ENCODE measurements around the gene COMT. TPM values are rescaled to one million over a fixed set of nuclear protein-coding genes. Genes with fewer than 3 reads are reported as not detected.

The COMT gene
- total RNA-seq, 2 experiments from 2014 or later: 11.3 to 11.4 TPM

DNA sequence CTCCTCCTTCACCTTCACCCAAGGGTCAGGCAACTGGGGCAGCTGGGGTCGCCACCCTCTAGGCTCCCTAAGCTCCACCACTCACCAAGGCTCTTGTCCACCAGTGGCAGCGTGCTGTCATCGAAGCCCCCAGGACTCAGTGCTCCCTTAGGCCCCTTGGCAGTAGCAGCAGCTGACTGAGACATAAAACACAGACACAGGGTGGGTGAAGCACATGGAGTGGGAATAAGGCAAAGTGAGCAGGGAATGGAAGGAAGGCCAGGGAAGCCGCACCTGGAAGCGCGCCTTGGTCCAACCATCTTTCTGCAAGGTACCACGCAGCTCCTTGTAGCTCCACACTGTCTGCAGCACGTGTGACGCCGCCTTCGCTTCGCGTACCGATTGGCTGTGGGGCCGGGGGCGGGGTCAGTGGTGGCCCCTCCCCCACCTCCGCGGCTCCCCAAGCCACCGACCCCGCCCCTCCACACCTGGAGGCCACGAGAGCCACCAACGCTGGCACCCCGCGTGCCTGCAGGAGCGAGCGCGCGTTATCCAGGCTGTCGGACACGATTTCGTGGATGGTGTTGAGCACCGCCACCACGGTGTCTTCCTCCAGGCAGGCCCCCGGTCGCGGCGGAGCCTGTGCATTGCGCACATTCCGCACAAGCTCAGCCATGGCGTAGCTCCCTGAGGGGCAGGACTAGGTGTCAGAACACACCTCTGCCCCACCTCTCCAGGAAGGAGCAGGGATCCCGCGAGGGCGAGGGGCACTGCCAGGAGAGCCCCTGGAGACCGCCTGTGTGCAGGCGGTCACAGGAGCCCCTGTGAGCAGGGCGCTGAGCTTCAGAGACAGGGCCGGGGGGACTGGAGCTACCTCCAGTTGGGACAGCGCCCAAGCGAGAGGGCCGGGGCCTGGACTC, 31.3 kb downstream of the COMT start:
- no peaks in the 10 kb centered on the region for H3K9me3 Mint-ChIP-seq
- H3K27ac ChIP-seq (ENCODE audit: low read depth in 1 of 2, low read length in 2 of 2): no peak overlapping the region

DNA sequence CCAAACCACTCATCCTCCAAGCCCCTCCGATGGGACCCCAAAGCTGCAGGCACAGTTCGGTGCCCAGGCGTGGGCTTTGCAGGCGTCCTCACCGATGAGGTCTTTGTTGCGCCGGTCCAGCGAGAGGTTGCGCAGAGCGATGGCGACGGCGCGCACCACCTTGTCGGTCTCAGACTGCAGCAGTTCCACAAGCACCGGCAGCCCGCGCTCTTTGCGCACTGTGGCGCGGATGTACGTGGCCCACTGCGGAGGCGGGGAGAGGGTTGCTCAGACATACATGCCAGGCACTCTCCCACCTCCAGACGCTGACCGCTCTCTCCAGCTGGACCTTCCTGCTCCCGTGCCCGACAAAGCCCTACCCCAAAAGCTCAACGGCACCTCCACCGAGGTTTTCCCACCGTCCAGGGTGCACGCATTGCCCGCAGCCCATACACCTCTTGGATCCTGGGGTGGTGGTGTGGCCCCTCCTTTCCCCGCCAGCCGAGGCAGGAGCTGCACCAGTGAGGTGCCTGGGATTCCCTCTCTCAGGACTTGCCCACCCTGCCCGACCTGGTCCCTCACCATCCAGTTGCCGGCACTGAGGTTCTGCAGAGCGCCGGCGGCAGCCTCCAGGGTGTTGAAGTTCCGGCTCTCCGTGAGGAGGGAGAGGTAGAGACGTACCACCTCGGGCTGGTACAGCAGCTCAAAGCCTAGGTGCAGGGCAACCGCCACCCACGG, 32.1 kb downstream of the COMT start:
- Mint-ChIP-seq H3K27ac (no peak overlapping the region), H3K36me3 (ENCODE audit: low read depth) (no peaks in the 10 kb centered on the region), H3K27me3 (no peaks in the 10 kb centered on the region), H3K4me1 (ENCODE audit: low read depth) (peaks cover 16% of the 10 kb centered on the region), H3K9me3 (no peaks in the 10 kb centered on the region), H3K4me3 (no peak overlapping the region)
- no peaks in the 10 kb centered on the region for H3K27me3 ChIP-seq (ENCODE audit: control insufficient read depth in 1 of 2, insufficient read depth in 2 of 2, low read length in 2 of 2)
- H3K4me3 ChIP-seq (ENCODE audit: low read length): no peak overlapping the region
- peaks cover 18% of the 10 kb centered on the region for H3K4me1 ChIP-seq (ENCODE audit: insufficient read depth, low read length)
- no peak for ATAC-seq (ENCODE audit: poor library complexity)
- no peak for DNase-seq
- H3K9me3 ChIP-seq (ENCODE audit: control insufficient read depth in 1 of 2, insufficient read depth in 1 of 2, low read length in 2 of 2): no peaks in the 10 kb centered on the region
- CTCF ChIA-PET: no interaction called here
- no peak overlapping the region for H3K27ac ChIP-seq (ENCODE audit: low read depth in 1 of 2, low read length in 2 of 2)
- intact Hi-C loops (cut with DNase I, micrococcal nuclease): loop anchor here (5.0 kb wide), 2 partner anchors 54 to 139 kb away; no protein-coding TSS in a partner anchor
- TF ChIP-seq, protein P1, sequence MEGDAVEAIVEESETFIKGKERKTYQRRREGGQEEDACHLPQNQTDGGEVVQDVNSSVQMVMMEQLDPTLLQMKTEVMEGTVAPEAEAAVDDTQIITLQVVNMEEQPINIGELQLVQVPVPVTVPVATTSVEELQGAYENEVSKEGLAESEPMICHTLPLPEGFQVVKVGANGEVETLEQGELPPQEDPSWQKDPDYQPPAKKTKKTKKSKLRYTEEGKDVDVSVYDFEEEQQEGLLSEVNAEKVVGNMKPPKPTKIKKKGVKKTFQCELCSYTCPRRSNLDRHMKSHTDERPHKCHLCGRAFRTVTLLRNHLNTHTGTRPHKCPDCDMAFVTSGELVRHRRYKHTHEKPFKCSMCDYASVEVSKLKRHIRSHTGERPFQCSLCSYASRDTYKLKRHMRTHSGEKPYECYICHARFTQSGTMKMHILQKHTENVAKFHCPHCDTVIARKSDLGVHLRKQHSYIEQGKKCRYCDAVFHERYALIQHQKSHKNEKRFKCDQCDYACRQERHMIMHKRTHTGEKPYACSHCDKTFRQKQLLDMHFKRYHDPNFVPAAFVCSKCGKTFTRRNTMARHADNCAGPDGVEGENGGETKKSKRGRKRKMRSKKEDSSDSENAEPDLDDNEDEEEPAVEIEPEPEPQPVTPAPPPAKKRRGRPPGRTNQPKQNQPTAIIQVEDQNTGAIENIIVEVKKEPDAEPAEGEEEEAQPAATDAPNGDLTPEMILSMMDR (IDR thresholded peaks at IDR 0.05): no peak
- POLR2A ChIA-PET: interaction anchor here (0.6 kb wide), 1 partner anchor 694 kb away, joined by 5 read pairs; no protein-coding TSS in a partner anchor
- H3K36me3 ChIP-seq (ENCODE audit: insufficient read depth, low read length): no peaks in the 10 kb centered on the region

More for the DNA sequence above, 31.3 kb downstream of the COMT start:
- Histone ChIP-seq H3K27me3 (ENCODE audit: control insufficient read depth in 1 of 2, insufficient read depth in 2 of 2, low read length in 2 of 2) (no peaks in the 10 kb centered on the region), H3K4me3 (ENCODE audit: low read length) (no peak overlapping the region), H3K9me3 (ENCODE audit: control insufficient read depth in 1 of 2, insufficient read depth in 1 of 2, low read length in 2 of 2) (no peaks in the 10 kb centered on the region), H3K36me3 (ENCODE audit: insufficient read depth, low read length) (peaks cover 5% of the 10 kb centered on the region), H3K4me1 (ENCODE audit: insufficient read depth, low read length) (peaks cover 18% of the 10 kb centered on the region)
- TF ChIP-seq, protein P1 (IDR thresholded peaks at IDR 0.05): no peak
- peaks cover 16% of the 10 kb centered on the region for H3K4me1 Mint-ChIP-seq (ENCODE audit: low read depth)
- CTCF ChIA-PET: no interaction called here
- no peak for DNase-seq
- peaks cover under 1% of the 10 kb centered on the region for H3K36me3 Mint-ChIP-seq (ENCODE audit: low read depth)
- intact Hi-C loops (cut with DNase I, micrococcal nuclease): loop anchor here (5.0 kb wide), 2 partner anchors 54 to 139 kb away; no protein-coding TSS in a partner anchor
- no peak overlapping the region for H3K4me3 Mint-ChIP-seq
- POLR2A ChIA-PET: interaction anchor here (0.6 kb wide), 1 partner anchor 693 kb away, joined by 5 read pairs; no protein-coding TSS in a partner anchor
- H3K27me3 Mint-ChIP-seq: no peaks in the 10 kb centered on the region
- ATAC-seq (ENCODE audit: poor library complexity): no peak
- no peak overlapping the region for H3K27ac Mint-ChIP-seq

DNA sequence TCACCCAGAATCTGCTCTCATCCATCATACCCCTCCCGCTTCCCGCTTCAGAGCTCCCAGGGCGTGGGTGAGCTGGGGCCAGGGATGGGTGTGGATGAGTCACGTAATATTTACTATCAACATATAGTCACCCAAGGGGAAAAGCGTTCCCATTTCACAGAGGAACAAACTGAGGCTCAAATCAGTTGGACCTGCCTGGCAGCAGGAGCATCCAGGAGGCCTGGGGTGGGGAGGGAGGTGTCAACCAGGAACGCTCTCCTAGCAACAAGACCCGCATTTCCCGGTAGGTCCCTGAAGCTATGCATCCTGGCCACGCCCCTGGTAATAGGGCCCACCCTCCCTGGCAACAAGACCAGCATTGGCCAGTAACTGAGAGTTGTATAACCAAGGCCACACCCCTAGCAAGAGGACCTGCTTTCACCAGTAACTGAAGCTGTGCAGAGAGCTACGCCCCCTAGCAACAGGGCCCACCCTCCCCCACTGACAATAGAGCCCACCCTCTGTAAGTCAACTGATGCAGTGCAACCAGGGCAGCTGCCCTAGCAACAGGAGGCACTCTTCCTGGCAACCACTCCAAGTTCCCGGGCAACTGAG, 32.8 kb downstream of the COMT start:
- Histone ChIP-seq H3K27me3 (ENCODE audit: control insufficient read depth in 1 of 2, insufficient read depth in 2 of 2, low read length in 2 of 2) (no peaks in the 10 kb centered on the region), H3K9me3 (ENCODE audit: control insufficient read depth in 1 of 2, insufficient read depth in 1 of 2, low read length in 2 of 2) (no peaks in the 10 kb centered on the region), H3K27ac (ENCODE audit: low read depth in 1 of 2, low read length in 2 of 2) (no peak overlapping the region), H3K4me1 (ENCODE audit: insufficient read depth, low read length) (peaks cover 18% of the 10 kb centered on the region), H3K4me3 (ENCODE audit: low read length) (no peak overlapping the region), H3K36me3 (ENCODE audit: insufficient read depth, low read length) (no peaks in the 10 kb centered on the region)
- TF ChIP-seq, protein P1 (IDR thresholded peaks at IDR 0.05): no peak
- no peak overlapping the region for H3K27ac Mint-ChIP-seq
- ChIA-PET POLR2A (no interaction called here), CTCF (no interaction called here)
- no peak overlapping the region for H3K4me3 Mint-ChIP-seq
- H3K27me3 Mint-ChIP-seq: no peaks in the 10 kb centered on the region
- ATAC-seq (ENCODE audit: poor library complexity): peak; percentile 47
- H3K4me1 Mint-ChIP-seq (ENCODE audit: low read depth): peaks cover 16% of the 10 kb centered on the region
- intact Hi-C loops (cut with DNase I, micrococcal nuclease): loop anchor here (5.0 kb wide), 2 partner anchors 53 to 138 kb away; no protein-coding TSS in a partner anchor
- peak in 2 of 14 experiments; percentile 19 to 38 for DNase-seq
- H3K9me3 Mint-ChIP-seq: no peaks in the 10 kb centered on the region
- H3K36me3 Mint-ChIP-seq (ENCODE audit: low read depth): no peaks in the 10 kb centered on the region

Data from CD4-positive, alpha-beta T cell (primary cell).